NCI-H774 (cell line): Measurements from ENCODE around the gene SLC7A6OS.

Experiments
- DNase-seq: peaks from one replicate; lab custom pipeline; 2025; lab: John Stamatoyannopoulos, UW

Gene SLC7A6OS

GRCh38 chr16:68253721-68254120 is 57.0 kb downstream of the SLC7A6OS start:
- DNase-seq, result no peak

- DNase-seq, result no peak
These were observed 58.4 kb downstream of the SLC7A6OS start for GRCh38 chr16:68252383-68252782.

- no peak for DNase-seq
These were observed 58.9 kb downstream of the SLC7A6OS start for GRCh38 chr16:68251832-68252231.

GRCh38 chr16:68250951-68251350 is 59.8 kb downstream of the SLC7A6OS start:
- no peak for DNase-seq

- no peak for DNase-seq
These were observed 61.4 kb downstream of the SLC7A6OS start for GRCh38 chr16:68249371-68249770.
